WTC11 (cell line): Measurements from ENCODE around the gene SMAD7.

Experiments used
- ARID4B ChIP-seq: sonication (generic); formaldehyde crosslinking; IDR thresholded peaks from 2 replicates; pipeline ENCODE4 v1.8.0; 2023; ENCODE audit warnings: missing genetic modification reagents, mild to moderate bottlenecking, borderline replicate concordance
- ATF3 ChIP-seq: sonication (generic); formaldehyde crosslinking; conservative IDR thresholded peaks from 2 replicates; pipeline ENCODE4 v1.8.1; 2022; ENCODE audit warnings: mild to moderate bottlenecking, missing genetic modification reagents
- CREB1 ChIP-seq: sonication (generic); formaldehyde crosslinking; IDR thresholded peaks from 2 replicates; pipeline ENCODE4 v1.8.0; 2023; ENCODE audit warnings: mild to moderate bottlenecking, missing genetic modification reagents
- CTCF ChIP-seq: fragments of 200-600 bp; IDR thresholded peaks from 2 replicates; pipeline ENCODE4 v1.8.0; 2022; ENCODE audit warnings: antibody characterized with exemption
- FOXJ3 ChIP-seq: sonication (generic); formaldehyde crosslinking; IDR thresholded peaks from 2 replicates; pipeline ENCODE4 v1.9.0; 2021; ENCODE audit warnings: missing genetic modification reagents, mild to moderate bottlenecking, borderline replicate concordance
- KAT7 ChIP-seq: sonication (generic); formaldehyde crosslinking; IDR thresholded peaks from 2 replicates; pipeline ENCODE4 v1.8.1; 2023; ENCODE audit warnings: missing genetic modification reagents, mild to moderate bottlenecking, borderline replicate concordance
- MLX ChIP-seq: sonication (generic); formaldehyde crosslinking; IDR thresholded peaks from 2 replicates; pipeline ENCODE4 v1.8.1; 2023; ENCODE audit warnings: mild to moderate bottlenecking, missing genetic modification reagents, moderate library complexity
- NFYB ChIP-seq: sonication (generic); formaldehyde crosslinking; conservative IDR thresholded peaks from 2 replicates; pipeline ENCODE4 v1.8.0; 2022; ENCODE audit warnings: low read depth, missing genetic modification reagents
- PREB ChIP-seq: sonication (generic); formaldehyde crosslinking; IDR thresholded peaks from 2 replicates; pipeline ENCODE4 v1.8.1; 2022; ENCODE audit warnings: mild to moderate bottlenecking, missing genetic modification reagents, moderate library complexity, borderline replicate concordance
- SMAD4 ChIP-seq: sonication (generic); formaldehyde crosslinking; IDR thresholded peaks from 2 replicates; pipeline ENCODE4 v1.8.0; 2022; ENCODE audit warnings: mild to moderate bottlenecking, missing genetic modification reagents
- TP53 ChIP-seq: sonication (generic); formaldehyde crosslinking; IDR thresholded peaks from 2 replicates; pipeline ENCODE4 v1.8.1; 2023; ENCODE audit warnings: mild to moderate bottlenecking, missing genetic modification reagents
- ZNF232 ChIP-seq: sonication (generic); formaldehyde crosslinking; IDR thresholded peaks from 2 replicates; pipeline ENCODE4 v1.8.0; 2022; ENCODE audit warnings: mild to moderate bottlenecking, missing genetic modification reagents

GRCh38 chr18:48874701-48875162 is 76.0 kb downstream of the SMAD7 start:
- TF ChIP-seq FOXJ3 (CRISPR knock-in tag) (no peak), ZNF232 (CRISPR knock-in tag) (no peak), NFYB (CRISPR knock-in tag) (no peak), SMAD4 (CRISPR knock-in tag) (no peak), ARID4B (CRISPR knock-in tag) (no peak), KAT7 (CRISPR knock-in tag) (no peak), CREB1 (CRISPR knock-in tag) (no peak), ATF3 (no peak), CTCF (no peak), TP53 (CRISPR knock-in tag) (no peak), PREB (no peak), MLX (CRISPR knock-in tag) (no peak)
